SK-N-SH (cell line): ENCODE measurements around the gene HTR7. TPM values are rescaled to one million over a fixed set of nuclear protein-coding genes. Genes with fewer than 3 reads are reported as not detected.
A peak's percentile ranks its signal among the peaks of the same experiment; 100 is the strongest.
"Not testable (repeated sequence)": the region's sequence is repeated elsewhere in the genome, so short reads cannot be mapped to it uniquely, and the experiment has no call there.

Source experiments
- CTCF ChIA-PET: fragments of 300-600, 350-600 bp; formaldehyde crosslinking; extraction: SDS; loops from one replicate; lab custom pipeline; 2021; lab: Yijun Ruan, JAX
- POLR2A ChIA-PET: fragments of 350-600 bp; sonication (Branson Sonifier 250); formaldehyde crosslinking; extraction: SDS; loops from one replicate; lab custom pipeline; 2020; ENCODE audit warnings: antibody characterized with exemption, inconsistent platforms; lab: Yijun Ruan, JAX
- DNase-seq: peaks from one replicate; pipeline ENCODE4 v3.0.0; 2012
- H2AFZ ChIP-seq: fragments of 200-600 bp; sonication (generic); 2 replicates; pipeline ENCODE4 v1.8.1; 2016; ENCODE audit warnings: antibody characterized with exemption, mild to moderate bottlenecking, low read depth
- H3F3A ChIP-seq: fragments of 200-600 bp; sonication (generic); replicated peaks from 2 replicates; pipeline ENCODE3; 2016; ENCODE audit warnings: antibody characterized with exemption, mild to moderate bottlenecking; ENCODE audit not compliant: insufficient read depth
- H3K27ac ChIP-seq, 2 experiments: fragments of 200-500 bp in 1 of 2; fragments of 200-600 bp in 1 of 2; sonication (Bioruptor generic) in 1 of 2; sonication (generic), shearing (Covaris generic) in 1 of 2; 2 replicates each; pipeline versions ENCODE4 v1.5.1 to v1.6.1; 2014 to 2016; ENCODE audit warnings: low read depth in 2 of 2, inconsistent platforms in 1 of 2, low read length in 1 of 2, mild to moderate bottlenecking in 1 of 2, mixed read lengths in 1 of 2
- H3K27me3 ChIP-seq: fragments of 200-600 bp; sonication (generic), shearing (Covaris generic); 2 replicates; pipeline ENCODE4 v1.6.1; 2016; ENCODE audit warnings: mixed run types; ENCODE audit not compliant: insufficient read depth
- H3K36me3 ChIP-seq, 2 experiments: fragments of 200-500 bp in 1 of 2; fragments of 200-600 bp in 1 of 2; sonication (Bioruptor generic) in 1 of 2; sonication (generic) in 1 of 2; replicated peaks in 1 of 2; 2 replicates each; pipeline versions ENCODE3 to v1.5.1; 2014 to 2016; ENCODE audit warnings: low read length in 1 of 2, mild to moderate bottlenecking in 1 of 2; ENCODE audit not compliant: insufficient read depth in 2 of 2, control insufficient read depth in 1 of 2
- H3K4me1 ChIP-seq, 2 experiments: fragments of 200-500 bp in 1 of 2; fragments of 200-600 bp in 1 of 2; sonication (Bioruptor generic) in 1 of 2; sonication (generic), shearing (Covaris generic) in 1 of 2; 2 replicates each; pipeline versions ENCODE4 v1.5.1 to v1.6.1; 2014 to 2016; ENCODE audit warnings: low read depth in 1 of 2, low read length in 1 of 2, mixed run types in 1 of 2; ENCODE audit not compliant: insufficient read depth in 2 of 2, control insufficient read depth in 1 of 2
- H3K4me2 ChIP-seq: fragments of 200-600 bp; sonication (generic), shearing (Covaris generic); 2 replicates; pipeline ENCODE4 v1.6.1; 2017; ENCODE audit warnings: mixed run types
- H3K4me3 ChIP-seq, 2 experiments: fragments of 200-500 bp in 1 of 2; fragments of 200-600 bp in 1 of 2; sonication (Bioruptor generic) in 1 of 2; sonication (generic), shearing (Covaris generic) in 1 of 2; 2 replicates each; pipeline versions ENCODE4 v1.5.1 to v1.8.1; 2014 to 2016; ENCODE audit warnings: low read depth in 2 of 2, inconsistent platforms in 1 of 2, low read length in 1 of 2, mild to moderate bottlenecking in 1 of 2, mixed read lengths in 1 of 2, moderate library complexity in 1 of 2
- H3K79me2 ChIP-seq: fragments of 200-600 bp; sonication (generic); 2 replicates; pipeline ENCODE4 v1.8.1; 2017; ENCODE audit warnings: mild to moderate bottlenecking; ENCODE audit not compliant: insufficient read depth
- H3K9ac ChIP-seq: fragments of 200-600 bp; sonication (generic); 2 replicates; pipeline ENCODE4 v1.6.1; 2017; ENCODE audit warnings: mixed run types
- H3K9me2 ChIP-seq: fragments of 200-600 bp; sonication (generic); 2 replicates; pipeline ENCODE4 v1.6.1; 2017; ENCODE audit warnings: mixed run types
- H3K9me3 ChIP-seq: fragments of 200-600 bp; sonication (generic); 2 replicates; pipeline ENCODE4 v1.6.1; 2017; ENCODE audit warnings: mixed run types, mild to moderate bottlenecking, moderate library complexity
- H4K20me1 ChIP-seq: fragments of 200-600 bp; sonication (generic); 2 replicates; pipeline ENCODE4 v1.6.1; 2017; ENCODE audit warnings: mild to moderate bottlenecking, mixed run types; ENCODE audit not compliant: insufficient read depth
- CTCF ChIP-seq: fragments of 200-600 bp; sonication (generic); IDR thresholded peaks from 2 replicates; pipeline ENCODE4 v1.6.1; 2017; ENCODE audit warnings: antibody characterized with exemption, mild to moderate bottlenecking, moderate library complexity
- EZH2phosphoT487 ChIP-seq: fragments of 200-600 bp; sonication (generic); IDR thresholded peaks from 2 replicates; pipeline ENCODE4 v1.6.1; 2017; ENCODE audit warnings: low read depth, mixed run types, mild to moderate bottlenecking, antibody characterized with exemption, moderate library complexity, borderline replicate concordance
- FOSL2 ChIP-seq: IDR thresholded peaks from 2 replicates; pipeline ENCODE4 v1.4.0; 2012; ENCODE audit warnings: low read depth, mild to moderate bottlenecking, moderate library complexity, borderline replicate concordance
- GABPA ChIP-seq: IDR thresholded peaks from 2 replicates; pipeline ENCODE4 v1.4.0; 2012; ENCODE audit warnings: low read depth, mild to moderate bottlenecking
- JUND ChIP-seq: IDR thresholded peaks from 2 replicates; pipeline ENCODE4 v1.4.0; 2012
- MAX ChIP-seq: IDR thresholded peaks from 2 replicates; pipeline ENCODE4 v1.4.0; 2012; ENCODE audit warnings: low read depth
- MXI1 ChIP-seq: IDR thresholded peaks from 2 replicates; pipeline ENCODE4 v1.6.1; 2012; ENCODE audit warnings: mild to moderate bottlenecking, low read depth, low read length, improper control_type of control experiment
- NFIC ChIP-seq: IDR thresholded peaks from 2 replicates; pipeline ENCODE4 v1.4.0; 2012; ENCODE audit warnings: borderline replicate concordance
- PBX3 ChIP-seq: IDR thresholded peaks from 2 replicates; pipeline ENCODE4; 2012
- RAD21 ChIP-seq: IDR thresholded peaks from 2 replicates; pipeline ENCODE4 v1.6.1; 2012; ENCODE audit warnings: mild to moderate bottlenecking, low read length
- SMC3 ChIP-seq: IDR thresholded peaks from 2 replicates; pipeline ENCODE4 v1.6.1; 2012; ENCODE audit warnings: low read depth, low read length, improper control_type of control experiment
- TCF12 ChIP-seq: IDR thresholded peaks from 2 replicates; pipeline ENCODE4 v1.4.0; 2012
- YY1 ChIP-seq: IDR thresholded peaks from 2 replicates; pipeline ENCODE4 v1.4.0; 2012; ENCODE audit warnings: low read depth, mild to moderate bottlenecking
- ZBTB33 ChIP-seq: IDR thresholded peaks from 2 replicates; pipeline ENCODE4 v1.4.0; 2012; ENCODE audit warnings: low read depth, borderline replicate concordance
- WGBS: methylation state at CpG from one replicate; pipeline ENCODE4 v1.1.6; 2017; ENCODE audit warnings: low lambda C conversion rate; 5-methylcytosine and 5-hydroxymethylcytosine counted together
- polyA plus RNA-seq, 3 experiments: library from polyadenylated mRNA; depleted of rRNA; stranded (reverse); fragments of >200 nt; gene quantifications; 2 replicates each; pipeline ENCODE4 v1.2.3, GENCODE V29; 2012

HTR7 gene
- polyA plus RNA-seq, 1 of the 3 experiments (the other 2 are of a cell fraction), result 0.16 TPM

GRCh38 chr10:90880059-90880719, 22.4 kb upstream of the HTR7 start:
- H3K9ac ChIP-seq, POLR2A ChIA-PET, H2AFZ ChIP-seq, H4K20me1 ChIP-seq, H3K27me3 ChIP-seq, H3K79me2 ChIP-seq, H3K4me3 ChIP-seq, H3K4me2 ChIP-seq, H3K9me3 ChIP-seq, H3K9me2 ChIP-seq: not testable (repeated sequence)
- DNase-seq, result peak; percentile 39
- 61% methylated on average over 8 of the region's 8 CpGs for WGBS
- Histone ChIP-seq H3K4me1 (peaks cover 0 to 11% of the 10 kb centered on the region in 2 experiments; a peak in 2 of 4 replicates), H3F3A (peaks cover 24% of the 10 kb centered on the region), H3K27ac (0 out of 4 replicates have a peak overlapping the region, but pooled peaks of 1 of the 2 experiments have one; percentile 20)
- CTCF ChIA-PET, result interaction anchor here (0.6 to 2.5 kb wide), 26 partner anchors 8 to 755 kb away, joined by 3 to 26 read pairs (median 3); partner anchors contain the start of genes PPP1R3C and RPP30
- TF ChIP-seq SMC3 (peak; percentile 50; the same call in 1 of the 2 replicates), CTCF (peak; percentile 83), RAD21 (peak; percentile 74)
- TF ChIP-seq, all 33 proteins: peak for 3; not testable (repeated sequence) for 30
- H3K36me3 ChIP-seq, result peaks cover 42 to 56% of the 10 kb centered on the region in 2 experiments

- Histone ChIP-seq H3F3A (peaks cover 15% of the 10 kb centered on the region), H3K9me2 (no peaks in the 10 kb centered on the region), H3K4me1 (peaks cover 0 to under 1% of the 10 kb centered on the region in 2 experiments; a peak in 2 of 4 replicates), H3K36me3 (peaks cover 42 to 59% of the 10 kb centered on the region in 2 experiments), H3K4me2 (no peak overlapping the region), H3K9me3 (no peaks in the 10 kb centered on the region), H4K20me1 (no peaks in the 10 kb centered on the region), H3K4me3 (no peak overlapping the region), H3K79me2 (peaks cover 9% of the 10 kb centered on the region), H3K27ac (no peak overlapping the region), H3K27me3 (no peaks in the 10 kb centered on the region), H2AFZ (no peak overlapping the region), H3K9ac (no peak overlapping the region)
- 95% methylated on average over 2 of the region's 2 CpGs for WGBS
- ChIA-PET CTCF (interaction anchor here (0.6 to 2.5 kb wide), 23 partner anchors 7 to 756 kb away, joined by 3 to 26 read pairs (median 3); partner anchors contain the start of genes PPP1R3C and RPP30), POLR2A (no interaction called here)
- no peak for DNase-seq
- no peak for TF ChIP-seq EZH2phosphoT487
- no peak for TF ChIP-seq MXI1
- TF ChIP-seq JUND, result no peak
- no peak for TF ChIP-seq MAX
- TF ChIP-seq NFIC, result no peak
- TF ChIP-seq FOSL2, result no peak
- TF ChIP-seq ZBTB33, result no peak
- no peak for TF ChIP-seq TCF12
- no peak for TF ChIP-seq YY1
- no peak for TF ChIP-seq PBX3
- no peak for TF ChIP-seq GABPA
- no peak for TF ChIP-seq SMC3
These were observed 21.2 kb upstream of the HTR7 start for GRCh38 chr10:90879062-90879461.
